SJSA1 (cell line): ENCODE measurements around the gene DUSP16. TPM values are rescaled to one million over a fixed set of nuclear protein-coding genes. Genes with fewer than 3 reads are reported as not detected.

Experiments
- DNase-seq, 2 experiments: peaks; one replicate each; pipeline ENCODE4 v3.0.0-alpha.2; 2015 to 2020; ENCODE audit warnings: low spot score in 2 of 2, low read depth in 1 of 2
- H3K27ac ChIP-seq: fragments of 250-450 bp; sonication (Bioruptor Pico); 2 replicates; pipeline ENCODE4 v1.5.1; 2020; ENCODE audit warnings: mild to moderate bottlenecking, moderate library complexity
- H3K27me3 ChIP-seq: fragments of 250-450 bp; sonication (Bioruptor Pico); replicated peaks from 2 replicates; pipeline ENCODE4 v1.5.1; 2020; ENCODE audit warnings: mild to moderate bottlenecking, moderate library complexity
- H3K36me3 ChIP-seq: fragments of 250-450 bp; sonication (Bioruptor Pico); 2 replicates; pipeline ENCODE4 v1.5.1; 2020; ENCODE audit warnings: mild to moderate bottlenecking
- H3K4me1 ChIP-seq: fragments of 250-450 bp; sonication (Bioruptor Pico); replicated peaks from 2 replicates; pipeline ENCODE4 v1.6.1; 2021; ENCODE audit warnings: mild to moderate bottlenecking
- H3K4me3 ChIP-seq: fragments of 250-450 bp; sonication (Bioruptor Pico); 2 replicates; pipeline ENCODE4 v1.5.1; 2020; ENCODE audit warnings: mild to moderate bottlenecking
- H3K9me3 ChIP-seq: fragments of 250-450 bp; sonication (Bioruptor Pico); replicated peaks from 2 replicates; pipeline ENCODE4 v1.5.1; 2020; ENCODE audit warnings: mild to moderate bottlenecking
- total RNA-seq: library from RNA; depleted of rRNA; stranded (reverse); fragments of >200 nt; shearing (Covaris generic); gene quantifications from 2 replicates; pipeline ENCODE4 v1.2.3, GENCODE V29; 2014; rRNA removed

Gene DUSP16
- total RNA-seq, 1 experiment from 2014 or later = 12.3 TPM

DNA sequence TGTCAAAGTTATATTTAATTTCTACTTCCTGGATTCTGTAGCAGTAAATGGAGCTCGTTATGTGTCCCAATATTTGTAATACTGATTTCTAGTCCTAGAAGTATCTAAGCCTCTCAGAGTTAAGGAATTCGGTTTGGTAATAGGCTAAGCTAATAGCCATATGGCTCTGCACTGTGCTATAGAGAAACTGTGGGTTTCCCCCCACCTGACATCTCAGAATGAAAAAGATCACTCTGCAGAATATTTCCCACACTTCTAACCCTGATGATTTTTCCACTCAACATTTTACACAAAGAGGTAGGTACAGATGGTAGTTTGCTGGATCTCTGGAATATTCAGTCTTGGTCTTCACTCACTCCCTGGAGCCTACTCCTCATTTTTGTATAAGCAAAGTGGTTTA lies 134.6 kb downstream of the DUSP16 start:
- Histone ChIP-seq H3K27me3 (no peaks in the 10 kb centered on the region; the same call in 1 of the 2 replicates), H3K9me3 (peaks cover 5% of the 10 kb centered on the region), H3K4me3 (no peak overlapping the region), H3K4me1 (peaks cover 33% of the 10 kb centered on the region), H3K27ac (no peak overlapping the region), H3K36me3 (no peaks in the 10 kb centered on the region)
- DNase-seq = no peak

DNA sequence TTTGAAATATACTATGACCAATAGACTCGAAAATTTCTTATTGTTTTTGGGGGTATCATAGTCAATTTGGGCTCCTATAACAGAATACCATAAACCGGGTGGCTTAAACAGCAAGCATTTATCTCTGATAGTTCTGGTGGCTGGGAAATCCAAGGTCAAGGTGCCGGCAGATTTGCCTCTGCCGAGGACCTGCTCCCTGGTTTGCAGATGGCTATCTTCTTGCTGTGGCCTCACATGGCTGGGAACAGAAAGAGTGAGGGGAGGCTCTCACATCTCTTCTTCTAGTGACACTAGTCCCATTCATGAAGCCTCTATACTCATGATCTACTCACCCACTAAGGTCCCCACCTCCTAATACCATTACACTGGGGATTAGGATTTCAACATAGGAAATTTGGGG lies 135.1 kb downstream of the DUSP16 start:
- no peaks in the 10 kb centered on the region; the same call in 1 of the 2 replicates for H3K27me3 ChIP-seq
- no peak for DNase-seq
- no peaks in the 10 kb centered on the region for H3K36me3 ChIP-seq
- peaks cover 5% of the 10 kb centered on the region for H3K9me3 ChIP-seq
- no peak overlapping the region for H3K27ac ChIP-seq
- peaks cover 30% of the 10 kb centered on the region for H3K4me1 ChIP-seq
- H3K4me3 ChIP-seq = no peak overlapping the region

- Histone ChIP-seq H3K4me1 (peaks cover 16% of the 10 kb centered on the region), H3K27ac (no peak overlapping the region), H3K4me3 (no peak overlapping the region), H3K27me3 (no peaks in the 10 kb centered on the region; the same call in 1 of the 2 replicates), H3K36me3 (no peaks in the 10 kb centered on the region), H3K9me3 (peaks cover 5% of the 10 kb centered on the region)
- no peak for DNase-seq
These were observed 137.0 kb downstream of the DUSP16 start for GRCh38 chr12:12425616-12426015.

- no peak for DNase-seq
- H3K36me3 ChIP-seq = no peaks in the 10 kb centered on the region
- no peaks in the 10 kb centered on the region; the same call in 1 of the 2 replicates for H3K27me3 ChIP-seq
- H3K9me3 ChIP-seq = peaks cover 5% of the 10 kb centered on the region
- H3K4me1 ChIP-seq = peaks cover 11% of the 10 kb centered on the region
- H3K4me3 ChIP-seq = no peak overlapping the region
- no peak overlapping the region for H3K27ac ChIP-seq
These were observed 137.7 kb downstream of the DUSP16 start for GRCh38 chr12:12425001-12425400.

Other genes with a start within 250 kb of the DUSP16 start
- 0.22 and 1.5 TPM in 2 replicates for gene MANSC1, start 212.6 kb downstream of the DUSP16 start, total RNA-seq
- 6.1 and 15.2 TPM in 2 replicates for gene BORCS5, start 205.8 kb downstream of the DUSP16 start, total RNA-seq
- gene CREBL2, start 49.0 kb upstream of the DUSP16 start, total RNA-seq = 13.6 and 16.4 TPM in 2 replicates
- 0.78 and 1.8 TPM in 2 replicates for gene GPR19, start 133.3 kb upstream of the DUSP16 start, total RNA-seq
- 42.8 and 44.8 TPM in 2 replicates for gene CDKN1B, start 154.5 kb upstream of the DUSP16 start, total RNA-seq
- gene APOLD1, start 222.8 kb upstream of the DUSP16 start, total RNA-seq = 6.5 and 10.6 TPM in 2 replicates